ENCODE measurements around the gene PRKCG.

The PRKCG gene

GRCh38 chr19:53873773-53874605 lies 8.0 kb upstream of the PRKCG start:
- in situ Hi-C loops (cut with MboI; ENCODE audit: low pct_unique_long_range_greater_than_20kb, low sequenced_read_pairs, unreplicated experiment) = no loop called here
- TF ChIP-seq CTCF (IDR thresholded peaks at IDR 0.05; ENCODE audit: extremely low read depth, insufficient read depth, missing control alignments) = no peak
- no peak for DNase-seq (ENCODE audit: low spot score)

GRCh38 chr19:53874606-53874990 lies 7.4 kb upstream of the PRKCG start:
- no peak for TF ChIP-seq CTCF (IDR thresholded peaks at IDR 0.05; ENCODE audit: extremely low read depth, insufficient read depth, missing control alignments)
- no peak for DNase-seq (ENCODE audit: low spot score)
- in situ Hi-C loops (cut with MboI; ENCODE audit: low pct_unique_long_range_greater_than_20kb, low sequenced_read_pairs, unreplicated experiment) = no loop called here

- in situ Hi-C loops (cut with MboI; ENCODE audit: low pct_unique_long_range_greater_than_20kb, low sequenced_read_pairs, unreplicated experiment) = no loop called here
- no peak for DNase-seq (ENCODE audit: low spot score)
- no peak for TF ChIP-seq CTCF (IDR thresholded peaks at IDR 0.05; ENCODE audit: extremely low read depth, insufficient read depth, missing control alignments)
Observed at GRCh38 chr19:53875602-53876325, 6.2 kb upstream of the PRKCG start.

- no peak for DNase-seq (ENCODE audit: low spot score)
- TF ChIP-seq CTCF (IDR thresholded peaks at IDR 0.05; ENCODE audit: extremely low read depth, insufficient read depth, missing control alignments) = no peak
- in situ Hi-C loops (cut with MboI; ENCODE audit: low pct_unique_long_range_greater_than_20kb, low sequenced_read_pairs, unreplicated experiment) = no loop called here
Observed at GRCh38 chr19:53876651-53877224, 5.3 kb upstream of the PRKCG start.

- no peak for TF ChIP-seq CTCF (IDR thresholded peaks at IDR 0.05; ENCODE audit: extremely low read depth, insufficient read depth, missing control alignments)
- DNase-seq (ENCODE audit: low spot score) = no peak
- in situ Hi-C loops (cut with MboI; ENCODE audit: low pct_unique_long_range_greater_than_20kb, low sequenced_read_pairs, unreplicated experiment) = no loop called here
Observed at GRCh38 chr19:53877361-53877766, 4.6 kb upstream of the PRKCG start.

- DNase-seq (ENCODE audit: low spot score) = no peak
- no peak for TF ChIP-seq CTCF (IDR thresholded peaks at IDR 0.05; ENCODE audit: extremely low read depth, insufficient read depth, missing control alignments)
- in situ Hi-C loops (cut with MboI; ENCODE audit: low pct_unique_long_range_greater_than_20kb, low sequenced_read_pairs, unreplicated experiment) = no loop called here
Observed at GRCh38 chr19:53878776-53879139, 3.2 kb upstream of the PRKCG start.
